ENCODE results near the gene GALNT11.

GRCh38 chr7:152082073-152082721, 56.7 kb downstream of the GALNT11 start:
- peak in 1 of 7 experiments; percentile 7 for TF ChIP-seq CTCF (IDR thresholded peaks at IDR 0.05)
- TF ChIP-seq POLR2A (IDR thresholded peaks at IDR 0.05) = peak in 2 of 3 donors; percentile 62 to 64
